Neural cell (in vitro differentiated cells): ENCODE measurements around the gene ITPRIP. TPM values are rescaled to one million over a fixed set of nuclear protein-coding genes. Genes with fewer than 3 reads are reported as not detected.

Experiments used
- H2AFZ ChIP-seq: fragments of 200-600, 300-800 bp; sonication (generic), shearing (Covaris generic); 2 replicates; pipeline ENCODE4 v1.6.0; 2014; ENCODE audit warnings: low read depth, mild to moderate bottlenecking, antibody characterized with exemption, low read length, moderate library complexity
- H3F3A ChIP-seq: fragments of 200-600 bp; shearing (Covaris generic); 2 replicates; pipeline ENCODE4 v1.6.1; 2016; ENCODE audit warnings: mild to moderate bottlenecking, moderate library complexity, mixed read lengths, antibody characterized with exemption, low read length; ENCODE audit not compliant: insufficient read depth, poor library complexity, severe bottlenecking
- H3K27ac ChIP-seq: fragments of 200-600, 300-800 bp; sonication (generic), shearing (Covaris generic); 2 replicates; pipeline ENCODE4 v1.5.1; 2014; ENCODE audit warnings: mild to moderate bottlenecking, low read length, moderate library complexity
- H3K27me3 ChIP-seq: fragments of 300-800, 200-600 bp; sonication (generic), shearing (Covaris generic); 2 replicates; pipeline ENCODE4 v1.6.0; 2014; ENCODE audit warnings: mild to moderate bottlenecking, low read depth, low read length, moderate library complexity; ENCODE audit not compliant: insufficient read depth
- H3K36me3 ChIP-seq: fragments of 300-800, 200-600 bp; sonication (generic), shearing (Covaris generic); 2 replicates; pipeline ENCODE4 v1.5.1; 2014; ENCODE audit warnings: mild to moderate bottlenecking, antibody characterized with exemption, low read length, moderate library complexity; ENCODE audit not compliant: insufficient read depth
- H3K4me2 ChIP-seq: fragments of 300-800, 200-600 bp; sonication (generic), shearing (Covaris generic); 2 replicates; pipeline ENCODE4 v1.6.0; 2014; ENCODE audit warnings: mild to moderate bottlenecking, low read length
- H3K4me3 ChIP-seq: fragments of 300-800, 200-600 bp; sonication (generic), shearing (Covaris generic); 2 replicates; pipeline ENCODE4 v1.5.1; 2014; ENCODE audit warnings: mild to moderate bottlenecking, low read length, moderate library complexity
- H3K79me2 ChIP-seq: fragments of 200-600 bp; shearing (Covaris generic); replicated peaks from 2 replicates; pipeline ENCODE4 v1.6.0; 2014; ENCODE audit warnings: mild to moderate bottlenecking, low read length, moderate library complexity; ENCODE audit not compliant: insufficient read depth
- H3K9ac ChIP-seq: fragments of 300-800, 200-600 bp; sonication (generic), shearing (Covaris generic); 2 replicates; pipeline ENCODE4 v1.6.1; 2016; ENCODE audit warnings: mild to moderate bottlenecking, low read length, mixed read lengths
- H3K9me2 ChIP-seq: fragments of 200-600 bp; shearing (Covaris generic); 2 replicates; pipeline ENCODE4 v1.6.1; 2016; ENCODE audit warnings: mild to moderate bottlenecking, low read length, mixed read lengths; ENCODE audit not compliant: insufficient read depth
- H3K9me3 ChIP-seq: fragments of 200-600, 300-800 bp; sonication (generic), shearing (Covaris generic); 2 replicates; pipeline ENCODE4 v1.6.1; 2016; ENCODE audit warnings: mild to moderate bottlenecking, mixed run types, low read length, moderate library complexity, mixed read lengths
- H4K20me1 ChIP-seq: fragments of 200-600 bp; shearing (Covaris generic); 2 replicates; pipeline ENCODE4 v1.6.1; 2016; ENCODE audit warnings: mild to moderate bottlenecking, mixed run types; ENCODE audit not compliant: insufficient read depth
- CTCF ChIP-seq: fragments of 450-650 bp; IDR thresholded peaks from 2 replicates; pipeline ENCODE4 v1.5.1; 2014; ENCODE audit warnings: antibody characterized with exemption, mild to moderate bottlenecking, moderate library complexity; ENCODE audit not compliant: poor library complexity, severe bottlenecking
- EP300 ChIP-seq: fragments of 450-650 bp; conservative IDR thresholded peaks from 2 replicates; pipeline ENCODE4 v1.6.1; 2014; ENCODE audit warnings: antibody characterized with exemption, mild to moderate bottlenecking, moderate library complexity; ENCODE audit not compliant: poor library complexity, severe bottlenecking
- EZH2 ChIP-seq: fragments of 200-600, 300-800 bp; shearing (Covaris generic), sonication (generic); IDR thresholded peaks from 2 replicates; pipeline ENCODE4 v1.6.1; 2014; ENCODE audit warnings: antibody characterized with exemption, low read length, borderline replicate concordance, mild to moderate bottlenecking; ENCODE audit not compliant: insufficient read depth, poor library complexity, severe bottlenecking
- MXI1 ChIP-seq: fragments of 450-650 bp; conservative IDR thresholded peaks from 2 replicates; pipeline ENCODE4 v1.6.1; 2014; ENCODE audit warnings: antibody characterized with exemption, mild to moderate bottlenecking; ENCODE audit not compliant: poor library complexity, severe bottlenecking
- POLR2AphosphoS5 ChIP-seq: IDR thresholded peaks from 2 replicates; pipeline ENCODE4 v1.6.1; 2012
- RAD21 ChIP-seq: fragments of 450-650 bp; conservative IDR thresholded peaks from 2 replicates; pipeline ENCODE4 v1.6.1; 2014; ENCODE audit warnings: antibody characterized with exemption, mild to moderate bottlenecking, moderate library complexity
- SMC3 ChIP-seq: fragments of 450-650 bp; conservative IDR thresholded peaks from 2 replicates; pipeline ENCODE4 v1.6.1; 2014; ENCODE audit warnings: antibody characterized with exemption, mild to moderate bottlenecking, moderate library complexity; ENCODE audit not compliant: poor library complexity
- TAF1 ChIP-seq: IDR thresholded peaks from 2 replicates; pipeline ENCODE4 v1.6.1; 2012; ENCODE audit warnings: low read depth
- polyA plus RNA-seq: library from polyadenylated mRNA; depleted of rRNA; stranded (reverse); fragments of >200 nt; gene quantifications from 2 replicates; pipeline ENCODE4 v1.2.3, GENCODE V29; 2014
- TF ChIP-seq, protein P1 (sequence below): IDR thresholded peaks from 2 replicates; pipeline ENCODE4 v1.6.1; 2012; ENCODE audit warnings: borderline replicate concordance

ITPRIP gene
- polyA plus RNA-seq, 1 donor from 2014 or later = 1.5 TPM

GRCh38 chr10:104316321-104317099, 21.8 kb downstream of the ITPRIP start:
- Histone ChIP-seq H3K9me3 (no peaks in the 10 kb centered on the region), H2AFZ (no peak overlapping the region), H3K4me3 (no peak overlapping the region), H4K20me1 (no peaks in the 10 kb centered on the region), H3F3A (no peaks in the 10 kb centered on the region), H3K36me3 (peaks cover 9% of the 10 kb centered on the region), H3K9ac (no peak overlapping the region), H3K27ac (no peak overlapping the region), H3K27me3 (no peaks in the 10 kb centered on the region), H3K9me2 (no peaks in the 10 kb centered on the region), H3K4me2 (no peak overlapping the region), H3K79me2 (no peaks in the 10 kb centered on the region)
- TF ChIP-seq, protein P1, sequence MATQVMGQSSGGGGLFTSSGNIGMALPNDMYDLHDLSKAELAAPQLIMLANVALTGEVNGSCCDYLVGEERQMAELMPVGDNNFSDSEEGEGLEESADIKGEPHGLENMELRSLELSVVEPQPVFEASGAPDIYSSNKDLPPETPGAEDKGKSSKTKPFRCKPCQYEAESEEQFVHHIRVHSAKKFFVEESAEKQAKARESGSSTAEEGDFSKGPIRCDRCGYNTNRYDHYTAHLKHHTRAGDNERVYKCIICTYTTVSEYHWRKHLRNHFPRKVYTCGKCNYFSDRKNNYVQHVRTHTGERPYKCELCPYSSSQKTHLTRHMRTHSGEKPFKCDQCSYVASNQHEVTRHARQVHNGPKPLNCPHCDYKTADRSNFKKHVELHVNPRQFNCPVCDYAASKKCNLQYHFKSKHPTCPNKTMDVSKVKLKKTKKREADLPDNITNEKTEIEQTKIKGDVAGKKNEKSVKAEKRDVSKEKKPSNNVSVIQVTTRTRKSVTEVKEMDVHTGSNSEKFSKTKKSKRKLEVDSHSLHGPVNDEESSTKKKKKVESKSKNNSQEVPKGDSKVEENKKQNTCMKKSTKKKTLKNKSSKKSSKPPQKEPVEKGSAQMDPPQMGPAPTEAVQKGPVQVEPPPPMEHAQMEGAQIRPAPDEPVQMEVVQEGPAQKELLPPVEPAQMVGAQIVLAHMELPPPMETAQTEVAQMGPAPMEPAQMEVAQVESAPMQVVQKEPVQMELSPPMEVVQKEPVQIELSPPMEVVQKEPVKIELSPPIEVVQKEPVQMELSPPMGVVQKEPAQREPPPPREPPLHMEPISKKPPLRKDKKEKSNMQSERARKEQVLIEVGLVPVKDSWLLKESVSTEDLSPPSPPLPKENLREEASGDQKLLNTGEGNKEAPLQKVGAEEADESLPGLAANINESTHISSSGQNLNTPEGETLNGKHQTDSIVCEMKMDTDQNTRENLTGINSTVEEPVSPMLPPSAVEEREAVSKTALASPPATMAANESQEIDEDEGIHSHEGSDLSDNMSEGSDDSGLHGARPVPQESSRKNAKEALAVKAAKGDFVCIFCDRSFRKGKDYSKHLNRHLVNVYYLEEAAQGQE = no peak
- TF ChIP-seq POLR2AphosphoS5 (no peak), MXI1 (no peak), CTCF (no peak), EP300 (no peak), SMC3 (no peak), TAF1 (no peak), RAD21 (no peak), EZH2 (no peak)

- H3F3A ChIP-seq = no peaks in the 10 kb centered on the region
- TF ChIP-seq EZH2 = no peak
- TF ChIP-seq MXI1 = no peak
- TF ChIP-seq RAD21 = no peak
- TF ChIP-seq SMC3 = no peak
- no peak for TF ChIP-seq EP300
- TF ChIP-seq CTCF = no peak
- TF ChIP-seq TAF1 = no peak
- TF ChIP-seq, protein P1 = no peak
- no peak for TF ChIP-seq POLR2AphosphoS5
- no peaks in the 10 kb centered on the region for H3K9me2 ChIP-seq
- no peaks in the 10 kb centered on the region for H3K9me3 ChIP-seq
- H3K27me3 ChIP-seq = no peaks in the 10 kb centered on the region
- H4K20me1 ChIP-seq = no peaks in the 10 kb centered on the region
- H3K36me3 ChIP-seq = peaks cover 9% of the 10 kb centered on the region
- H3K27ac ChIP-seq = no peak overlapping the region
- no peak overlapping the region for H3K9ac ChIP-seq
- H2AFZ ChIP-seq = no peak overlapping the region
- no peaks in the 10 kb centered on the region for H3K79me2 ChIP-seq
- no peak overlapping the region for H3K4me3 ChIP-seq
- H3K4me2 ChIP-seq = no peak overlapping the region
These were observed 22.8 kb downstream of the ITPRIP start for GRCh38 chr10:104315486-104315921.
